IgD-negative memory B cell (primary cell): ENCODE measurements around the gene NISCH. TPM values are rescaled to one million over a fixed set of nuclear protein-coding genes. Genes with fewer than 3 reads are reported as not detected.
"Not testable (repeated sequence)": the region's sequence is repeated elsewhere in the genome, so short reads cannot be mapped to it uniquely, and the experiment has no call there.

Source experiments
- H3K27ac Mint-ChIP-seq, 3 donors: one replicate each; pipeline ENCODE4 v1.8.0; 2020 to 2022; ENCODE audit warnings: mild to moderate bottlenecking in 3 of 3, mixed read lengths in 3 of 3, moderate library complexity in 1 of 3
- H3K27me3 Mint-ChIP-seq: one replicate; pipeline ENCODE4 v1.8.0; 2021; ENCODE audit warnings: mixed read lengths
- H3K36me3 Mint-ChIP-seq: one replicate; pipeline ENCODE4 v1.8.0; 2020; ENCODE audit warnings: mild to moderate bottlenecking, mixed read lengths
- H3K4me1 Mint-ChIP-seq, 3 donors: one replicate each; pipeline ENCODE4 v1.8.0; 2020 to 2022; ENCODE audit warnings: mixed read lengths in 3 of 3, mild to moderate bottlenecking in 1 of 3
- H3K4me3 Mint-ChIP-seq, 4 donors: one replicate each; pipeline ENCODE4 v1.8.0; 2020 to 2022; ENCODE audit warnings: mild to moderate bottlenecking in 4 of 4, mixed read lengths in 4 of 4, moderate library complexity in 3 of 4
- H3K9me3 Mint-ChIP-seq, 3 donors: one replicate each; pipeline ENCODE4 v1.8.0; 2020 to 2021; ENCODE audit warnings: mixed read lengths in 3 of 3, mild to moderate bottlenecking in 1 of 3
- polyA plus RNA-seq: library from polyadenylated mRNA; unstranded; fragments of 300-500 nt; fragmentation: Illumina TruSeq; gene quantifications from one replicate; pipeline ENCODE4 v1.2.3, GENCODE V29; 2021

Gene NISCH
- polyA plus RNA-seq, 1 donor from 2014 or later = 25.2 TPM

DNA sequence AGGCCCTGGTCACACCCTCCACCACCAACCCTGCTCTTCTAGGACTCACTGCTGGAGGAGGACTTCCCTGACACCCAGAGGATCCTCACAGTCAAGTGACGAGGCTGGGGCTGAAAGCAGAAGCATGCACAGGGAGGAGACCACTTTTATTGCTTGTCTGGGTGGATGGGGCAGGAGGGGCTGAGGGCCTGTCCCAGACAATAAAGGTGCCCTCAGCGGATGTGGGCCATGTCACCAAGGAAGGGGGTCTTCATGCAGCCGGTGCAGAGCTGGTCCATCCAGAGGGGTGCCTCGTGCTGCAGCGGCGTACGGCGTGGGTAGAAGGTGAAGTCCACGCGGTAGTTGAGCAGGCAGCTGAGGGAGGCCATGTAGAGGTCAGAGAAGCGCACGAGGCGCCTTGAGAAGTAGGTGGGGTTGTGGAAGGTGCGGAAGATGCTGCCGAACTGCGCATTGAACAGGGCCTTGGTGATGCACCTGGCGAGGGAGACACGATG is 68.9 kb downstream of the NISCH start:
- no peaks in the 10 kb centered on the region for H3K9me3 Mint-ChIP-seq
- no peaks in the 10 kb centered on the region for H3K27me3 Mint-ChIP-seq
- H3K4me3 Mint-ChIP-seq = no peak overlapping the region
- H3K27ac Mint-ChIP-seq = peak overlapping the region in 1 of 3 donors; percentile 60
- peaks cover 2% of the 10 kb centered on the region for H3K36me3 Mint-ChIP-seq
- H3K4me1 Mint-ChIP-seq = no peaks in the 10 kb centered on the region

DNA sequence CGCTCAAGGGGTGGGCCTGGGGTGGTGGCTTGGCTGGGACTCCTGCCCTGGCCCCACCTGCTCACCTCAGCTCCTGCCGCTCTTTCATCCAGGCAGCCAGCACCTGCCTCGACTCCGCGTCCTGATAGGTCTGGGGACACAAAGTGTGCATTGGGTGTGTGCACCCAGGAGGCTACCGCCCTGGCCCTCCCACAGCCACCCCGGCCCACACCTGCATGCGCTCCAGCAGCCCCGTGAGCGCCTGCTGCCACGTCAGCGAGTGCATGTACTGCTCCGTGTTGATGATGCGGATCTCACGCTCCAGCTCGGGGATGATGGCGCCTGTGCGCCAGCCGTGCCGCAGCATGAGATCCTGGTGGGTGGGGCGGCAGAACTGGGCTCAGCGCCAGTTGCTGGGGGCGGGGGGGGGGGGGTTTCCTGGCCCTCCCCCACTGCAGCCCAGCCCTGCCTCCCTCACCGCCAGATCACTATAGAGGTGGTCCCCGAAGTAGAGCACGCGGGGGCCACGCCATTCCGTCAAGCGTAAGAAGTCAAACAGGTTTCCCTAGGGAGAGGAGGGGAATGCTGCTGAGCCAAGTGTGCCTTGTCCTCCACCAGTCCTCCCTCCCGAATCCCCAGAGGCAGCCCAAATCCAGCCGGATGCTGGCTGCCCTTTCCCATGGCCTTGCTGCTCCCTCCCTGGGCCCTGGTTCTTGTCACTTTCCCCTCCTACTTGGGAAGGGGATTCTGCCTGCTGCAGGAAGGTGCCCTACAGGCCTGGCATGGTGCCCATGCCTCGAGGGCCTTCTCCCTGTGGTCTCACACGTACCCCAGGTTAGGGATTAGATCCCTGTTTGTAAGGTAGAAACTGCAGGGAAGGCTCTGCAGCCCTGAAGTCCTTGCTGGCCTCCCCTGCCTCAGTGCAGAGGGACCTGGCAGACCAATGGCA is 69.6 kb downstream of the NISCH start:
- Mint-ChIP-seq H3K36me3 (peaks cover 2% of the 10 kb centered on the region), H3K4me3 (no peak overlapping the region), H3K27ac (peak overlapping the region in 1 of 3 donors; percentile 28)

DNA sequence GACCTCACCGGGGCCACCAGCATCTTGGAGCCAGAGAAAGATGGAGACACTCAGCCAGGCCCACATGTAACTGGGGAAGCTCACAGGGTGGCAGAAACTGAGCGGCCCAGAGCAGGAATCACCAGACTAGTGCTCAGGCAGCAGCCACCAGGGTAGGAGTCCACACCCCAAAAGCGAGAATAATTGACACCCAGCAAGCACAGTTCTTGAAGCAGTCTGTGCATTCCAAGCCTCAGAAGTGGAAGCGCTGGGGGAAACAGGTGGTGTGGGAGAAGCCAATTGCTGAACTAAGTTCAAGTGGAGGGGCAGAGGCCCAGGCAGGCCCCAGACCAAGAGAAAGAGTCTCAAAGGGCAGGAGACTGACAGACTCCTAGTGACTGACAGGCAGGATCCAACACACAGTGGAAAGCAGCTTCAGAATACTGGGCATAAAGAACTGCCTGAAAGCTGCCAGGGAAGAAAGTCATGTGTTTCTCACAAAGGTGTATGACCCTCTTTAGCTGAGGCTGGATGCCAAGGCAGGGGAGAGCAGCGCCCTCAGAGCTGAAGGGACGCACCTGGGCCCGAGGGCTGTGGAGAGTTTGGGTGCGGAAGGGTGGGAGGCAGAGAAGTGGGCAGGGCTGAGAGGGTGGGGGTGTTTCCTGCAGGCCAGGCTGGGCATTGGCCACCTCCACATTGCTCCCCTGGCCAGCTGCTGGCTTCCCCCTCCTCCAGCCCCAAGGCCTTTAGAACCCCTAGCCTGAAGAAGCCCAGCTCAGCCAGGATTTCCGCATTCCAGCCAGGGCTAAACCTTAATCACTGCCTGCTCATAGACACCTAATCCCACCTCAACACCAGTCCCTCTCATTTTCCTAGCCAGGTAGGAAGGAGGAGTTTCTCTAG is 70.5 kb downstream of the NISCH start:
- Mint-ChIP-seq H3K9me3 (no peaks in the 10 kb centered on the region), H3K36me3 (peaks cover 2% of the 10 kb centered on the region), H3K27me3 (no peaks in the 10 kb centered on the region), H3K4me1 (no peaks in the 10 kb centered on the region), H3K27ac (peak overlapping the region in 1 of 3 donors; percentile 28), H3K4me3 (no peak overlapping the region)

More for the DNA sequence above, 69.6 kb downstream of the NISCH start:
- H3K27me3 Mint-ChIP-seq = no peaks in the 10 kb centered on the region
- H3K4me1 Mint-ChIP-seq = no peaks in the 10 kb centered on the region
- no peaks in the 10 kb centered on the region for H3K9me3 Mint-ChIP-seq

DNA sequence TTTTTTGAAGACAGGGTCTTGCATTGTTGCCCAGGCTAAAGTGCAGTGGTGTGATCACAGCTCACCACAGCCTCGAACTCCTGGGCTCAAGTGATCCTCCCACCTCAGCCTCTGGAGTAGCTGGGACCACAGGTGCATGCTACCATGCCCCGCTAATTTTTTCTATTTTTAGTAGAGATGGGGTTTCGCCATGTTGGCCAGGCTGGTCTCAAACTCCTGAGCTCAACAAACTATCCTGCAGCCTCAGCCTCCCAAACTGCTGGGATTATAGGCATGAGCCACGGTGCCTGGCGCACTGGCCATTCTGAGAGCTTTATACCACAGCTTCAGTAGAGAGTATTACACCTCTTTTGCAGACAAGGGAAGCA is 71.3 kb downstream of the NISCH start:
- not testable (repeated sequence) for H3K27me3 Mint-ChIP-seq, H3K36me3 Mint-ChIP-seq, H3K4me1 Mint-ChIP-seq, H3K27ac Mint-ChIP-seq, H3K4me3 Mint-ChIP-seq, H3K9me3 Mint-ChIP-seq

DNA sequence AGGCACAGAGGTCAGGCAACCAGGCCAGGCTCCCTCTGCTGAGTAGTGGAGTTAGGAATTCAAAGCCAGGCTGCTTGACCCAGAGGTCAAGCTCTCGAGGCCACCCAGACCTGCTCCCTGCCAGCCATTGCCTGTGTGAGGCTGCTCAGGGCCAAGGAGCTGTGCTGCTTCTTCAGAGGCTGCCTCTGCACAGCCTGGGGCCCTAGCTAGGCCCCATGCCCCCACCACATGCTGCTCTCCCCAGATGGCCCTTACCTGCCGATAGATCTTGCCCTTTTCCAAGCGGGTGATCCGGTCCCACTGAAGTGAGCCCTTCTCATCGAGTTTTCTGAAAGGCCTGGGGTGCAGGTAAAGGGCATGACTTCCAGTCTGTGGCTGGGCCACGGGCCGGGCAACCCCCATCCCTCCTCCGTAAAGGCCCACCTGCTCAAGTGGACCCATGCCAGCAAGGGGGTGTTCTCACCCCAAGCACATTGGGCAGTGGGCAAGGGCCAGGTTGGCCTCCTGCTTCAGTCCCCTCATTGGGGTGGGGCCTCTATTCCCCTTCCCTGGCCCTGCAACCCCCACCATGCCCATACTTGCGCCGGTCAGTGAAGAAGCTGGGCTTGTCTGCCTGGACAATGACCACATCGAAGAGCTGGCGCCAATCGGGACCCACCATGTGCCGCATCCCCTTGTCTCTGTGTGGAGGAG is 71.8 kb downstream of the NISCH start:
- H3K9me3 Mint-ChIP-seq = no peaks in the 10 kb centered on the region
- peaks cover 2% of the 10 kb centered on the region for H3K36me3 Mint-ChIP-seq
- no peak overlapping the region for H3K27ac Mint-ChIP-seq
- no peak overlapping the region for H3K4me3 Mint-ChIP-seq
- H3K4me1 Mint-ChIP-seq = peaks cover 0 to 1% (median 1%) of the 10 kb centered on the region in 3 donors
- H3K27me3 Mint-ChIP-seq = no peaks in the 10 kb centered on the region

DNA sequence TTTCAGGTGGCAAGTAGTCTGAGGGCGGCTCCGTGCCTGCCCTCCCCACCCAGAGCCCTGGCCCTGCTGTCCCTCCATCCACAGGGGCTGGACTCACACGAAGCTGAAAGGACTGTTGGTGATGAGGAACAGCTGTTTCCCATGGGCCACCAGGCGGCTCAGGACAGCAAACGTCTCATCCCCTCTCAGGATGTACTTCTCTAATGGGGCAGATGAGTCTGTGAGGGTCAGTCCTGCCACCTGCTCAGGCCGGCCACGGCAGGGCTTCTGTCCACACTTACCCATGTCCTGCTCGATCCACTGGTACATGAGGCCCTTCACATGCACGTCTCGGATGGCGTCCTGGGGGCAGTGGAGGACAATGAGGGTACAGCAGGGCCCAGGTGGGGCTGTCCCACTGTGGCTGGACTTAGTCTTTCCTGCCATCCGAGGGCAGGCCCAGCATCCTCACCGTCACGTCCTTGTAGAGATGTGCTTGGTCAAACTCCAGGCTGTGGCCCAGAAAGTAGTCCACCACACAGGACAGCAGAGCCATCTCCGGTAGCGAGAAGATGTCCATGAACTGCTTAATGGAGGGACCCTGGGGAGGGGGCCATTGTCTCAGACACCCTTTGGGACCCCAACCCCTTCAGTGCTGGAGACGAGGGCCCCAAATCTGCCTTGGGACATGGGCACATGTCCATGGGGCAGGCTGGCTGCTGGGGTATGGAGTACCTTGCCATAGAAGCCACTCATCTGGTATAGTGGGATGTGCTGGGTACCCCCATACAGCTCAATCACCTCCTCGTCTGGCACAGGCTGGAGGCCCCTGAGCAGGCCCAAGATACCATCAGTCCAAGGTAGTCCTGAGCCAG is 72.6 kb downstream of the NISCH start:
- H3K4me3 Mint-ChIP-seq = no peak overlapping the region

DNA sequence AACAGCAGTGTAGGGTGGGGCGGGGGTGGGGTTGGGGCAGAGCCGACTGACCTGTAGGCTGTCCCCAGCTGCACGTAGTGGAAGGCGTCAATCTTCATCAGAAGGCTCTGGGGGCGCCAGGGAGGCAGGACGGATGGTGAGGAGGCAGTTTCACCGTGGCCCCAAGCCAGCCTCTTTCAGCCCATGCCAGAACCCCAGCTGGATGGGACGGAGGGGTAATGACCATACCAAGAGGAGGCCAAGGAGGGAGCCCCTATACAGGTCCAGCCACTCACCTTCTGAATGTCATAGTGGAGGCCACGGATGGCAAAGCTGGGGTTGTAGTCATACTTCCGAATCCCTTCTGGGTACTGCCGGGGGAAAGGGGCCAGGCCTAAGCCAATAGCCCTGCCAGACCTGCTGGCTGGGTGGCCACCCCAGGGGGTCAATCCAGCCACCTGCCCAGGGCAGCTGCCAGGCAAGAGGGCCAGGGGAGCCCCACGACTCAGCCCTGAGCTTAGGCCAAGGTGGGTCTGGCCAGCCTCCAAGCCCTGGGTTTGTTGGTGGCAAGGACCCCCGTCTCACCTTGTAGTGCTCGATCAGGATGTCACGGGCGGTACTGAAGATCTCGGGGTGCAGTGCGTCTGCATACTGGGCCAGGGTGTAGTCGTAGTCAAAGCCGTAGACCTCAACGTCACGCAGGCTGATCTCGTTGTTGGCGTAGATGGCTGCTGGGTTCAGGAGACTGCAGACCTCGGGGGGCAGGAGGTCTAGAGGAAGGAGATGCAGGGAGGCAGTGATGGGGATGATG is 73.4 kb downstream of the NISCH start:
- peak overlapping the region in 1 of 3 donors; percentile 45 for H3K27ac Mint-ChIP-seq
- H3K4me3 Mint-ChIP-seq = peak overlapping the region in 1 of 4 donors; percentile 66
- no peaks in the 10 kb centered on the region for H3K9me3 Mint-ChIP-seq
- peaks cover 2% of the 10 kb centered on the region for H3K36me3 Mint-ChIP-seq
- H3K4me1 Mint-ChIP-seq = peaks cover 5 to 6% (median 5%) of the 10 kb centered on the region in 3 donors
- no peaks in the 10 kb centered on the region for H3K27me3 Mint-ChIP-seq

More for the DNA sequence above, 72.6 kb downstream of the NISCH start:
- peak overlapping the region in 1 of 3 donors; percentile 45 for H3K27ac Mint-ChIP-seq
- no peaks in the 10 kb centered on the region for H3K9me3 Mint-ChIP-seq
- H3K4me1 Mint-ChIP-seq = peaks cover 5 to 6% (median 5%) of the 10 kb centered on the region in 3 donors
- H3K36me3 Mint-ChIP-seq = peaks cover 2% of the 10 kb centered on the region
- no peaks in the 10 kb centered on the region for H3K27me3 Mint-ChIP-seq

DNA sequence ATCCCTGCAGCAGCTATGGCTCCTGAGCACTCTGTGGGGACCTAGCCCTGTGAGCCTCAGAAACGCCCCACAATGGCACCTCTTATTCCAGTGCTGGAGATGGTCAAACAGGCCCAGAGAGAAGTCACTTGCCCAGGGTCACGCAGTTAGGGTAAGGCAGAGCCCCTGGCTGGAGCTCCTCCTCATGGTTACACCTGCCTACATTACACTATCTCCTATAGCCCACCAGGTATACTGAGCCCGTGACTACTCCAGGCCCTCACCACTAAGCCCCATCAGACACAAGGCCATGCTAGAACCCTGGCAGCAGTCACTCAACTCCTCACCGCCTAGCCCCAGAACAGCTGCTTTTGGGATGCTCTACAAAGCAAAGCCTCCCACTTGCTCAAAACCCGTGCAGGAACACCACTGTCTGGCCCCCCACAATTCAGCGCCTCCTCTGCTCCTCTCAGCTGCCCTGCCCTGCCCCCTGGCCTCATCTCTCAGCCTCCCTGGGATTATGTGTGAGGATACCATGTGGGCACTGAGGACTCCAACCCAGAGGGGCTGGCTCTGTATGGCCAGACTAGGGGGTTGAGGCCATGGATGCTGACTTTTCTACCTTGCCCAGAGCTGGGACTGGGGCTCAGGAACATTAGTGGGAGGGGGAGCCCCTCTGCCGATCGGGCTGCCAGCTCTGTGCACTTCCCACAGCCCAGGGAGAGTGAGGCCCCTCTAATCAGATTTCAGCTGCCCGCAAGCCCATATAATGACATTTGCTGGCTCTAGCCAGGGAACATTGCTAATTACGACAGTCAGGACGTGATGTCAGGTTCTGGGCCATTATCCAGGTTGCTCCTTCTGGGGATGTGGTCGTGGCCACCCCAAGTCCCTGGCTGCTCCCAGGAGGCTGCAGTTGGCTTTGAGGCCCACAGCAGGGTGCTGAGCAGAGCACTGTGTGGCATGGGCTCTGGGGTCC is 74.3 kb downstream of the NISCH start:
- peak overlapping the region in 1 of 3 donors; percentile 40 for H3K27ac Mint-ChIP-seq
- H3K4me1 Mint-ChIP-seq = peaks cover 5 to 9% (median 7%) of the 10 kb centered on the region in 3 donors
- peak overlapping the region in 1 of 4 donors; percentile 66 for H3K4me3 Mint-ChIP-seq
- no peaks in the 10 kb centered on the region for H3K27me3 Mint-ChIP-seq
- H3K9me3 Mint-ChIP-seq = no peaks in the 10 kb centered on the region
- no peaks in the 10 kb centered on the region for H3K36me3 Mint-ChIP-seq

DNA sequence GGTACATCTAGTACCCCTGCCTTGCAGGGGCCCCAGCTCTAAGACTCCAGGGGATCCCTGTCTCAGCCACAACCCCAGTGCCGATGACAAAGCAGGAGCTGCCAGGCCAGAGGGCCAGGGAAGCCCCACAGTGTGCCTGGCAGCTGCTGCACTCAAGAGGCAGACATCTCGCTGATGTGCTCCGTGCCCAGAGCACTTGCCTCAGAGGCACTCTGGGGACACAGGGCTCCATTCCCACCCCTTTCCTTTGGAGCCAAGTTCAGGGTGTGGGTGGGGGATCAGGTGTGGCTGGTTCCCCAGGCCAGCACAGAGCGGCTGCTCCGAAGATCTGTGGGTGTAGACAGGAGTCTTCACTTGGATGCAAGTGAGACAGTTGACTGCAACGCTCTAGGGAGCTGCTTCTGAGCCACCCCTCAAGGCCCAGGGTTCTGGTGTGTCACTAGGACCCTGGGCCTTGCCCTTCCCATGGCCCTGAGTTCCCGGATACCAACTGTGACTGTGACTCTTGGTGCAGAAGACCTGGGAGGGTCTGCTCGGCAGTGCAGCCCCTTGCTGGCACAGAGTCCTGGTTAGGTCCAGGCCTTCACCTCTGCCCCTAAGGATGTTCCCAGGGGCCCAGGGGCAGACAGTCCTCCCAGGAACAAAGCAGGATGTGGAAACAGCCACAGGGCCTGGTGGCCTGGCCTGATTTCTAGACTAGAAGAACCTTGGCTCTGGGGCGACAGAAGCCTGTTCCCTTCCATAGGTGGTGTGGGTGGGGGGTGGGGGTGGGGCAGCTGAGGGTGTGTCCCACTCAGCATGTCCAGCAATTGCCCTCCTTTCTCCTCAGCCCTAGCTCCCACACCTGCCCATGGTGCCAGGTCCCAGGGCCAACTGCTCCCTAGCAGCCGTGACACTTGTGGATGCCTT is 75.8 kb downstream of the NISCH start:
- H3K4me1 Mint-ChIP-seq = peaks cover 9 to 15% (median 12%) of the 10 kb centered on the region in 3 donors
- H3K27me3 Mint-ChIP-seq = no peaks in the 10 kb centered on the region
- no peaks in the 10 kb centered on the region for H3K36me3 Mint-ChIP-seq
- no peaks in the 10 kb centered on the region for H3K9me3 Mint-ChIP-seq
- H3K27ac Mint-ChIP-seq = peak overlapping the region in 1 of 3 donors; percentile 92
- H3K4me3 Mint-ChIP-seq = peak overlapping the region in 1 of 4 donors; percentile 79

DNA sequence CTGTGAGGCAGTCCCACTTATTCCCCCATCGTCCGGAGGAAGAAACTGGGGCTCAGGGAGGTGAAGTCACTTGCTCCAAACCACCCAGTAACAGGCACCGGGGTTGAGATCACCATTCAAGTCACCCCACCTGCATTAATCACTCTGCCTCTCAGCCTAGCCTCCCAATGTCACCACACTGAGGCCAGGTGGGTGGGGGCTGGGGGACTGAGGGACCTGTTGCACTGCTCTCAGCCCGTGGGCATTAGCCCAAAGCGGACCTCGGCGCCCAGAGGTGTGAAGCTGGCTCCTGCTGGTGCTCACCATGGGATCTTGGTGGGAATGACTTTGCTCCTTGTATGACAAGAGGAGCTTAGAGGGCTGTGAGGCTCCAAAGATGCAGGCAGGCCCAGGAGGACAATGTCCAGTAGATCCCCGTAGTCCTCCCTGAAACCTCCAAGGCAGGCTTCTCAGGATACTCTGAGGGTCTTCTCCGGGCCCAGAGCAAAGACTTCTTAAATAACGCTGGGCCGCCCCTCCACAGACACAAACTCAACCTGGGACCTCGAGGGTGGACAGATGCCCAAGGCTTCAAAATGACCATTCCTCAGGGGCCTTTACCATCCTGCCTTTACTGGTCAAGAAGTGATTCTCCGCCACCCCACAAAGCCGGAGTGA is 76.6 kb downstream of the NISCH start:
- peak overlapping the region; percentile 60 to 92 (median 76) for H3K4me3 Mint-ChIP-seq
- no peaks in the 10 kb centered on the region for H3K27me3 Mint-ChIP-seq
- H3K36me3 Mint-ChIP-seq = no peaks in the 10 kb centered on the region
- peak overlapping the region in 1 of 3 donors; percentile 92 for H3K27ac Mint-ChIP-seq
- H3K9me3 Mint-ChIP-seq = no peaks in the 10 kb centered on the region
- peaks cover 13 to 21% (median 13%) of the 10 kb centered on the region in 3 donors for H3K4me1 Mint-ChIP-seq

DNA sequence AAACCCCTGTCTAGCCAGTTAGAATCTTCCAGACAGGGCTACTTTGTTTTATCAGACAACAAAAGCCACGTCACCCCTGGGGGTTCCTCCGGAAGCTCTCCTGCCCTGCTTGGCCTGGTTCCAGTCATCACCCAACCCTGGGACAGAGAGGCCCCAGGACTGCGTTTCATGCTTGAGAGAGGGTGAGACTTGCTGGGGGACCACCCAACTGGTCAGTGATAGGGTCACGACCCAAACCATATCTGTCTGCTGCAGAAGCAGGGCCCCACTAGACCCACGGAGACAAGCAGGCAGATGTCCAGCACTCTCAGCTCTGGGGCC is 77.1 kb downstream of the NISCH start:
- H3K36me3 Mint-ChIP-seq = peaks cover under 1% of the 10 kb centered on the region

More for the DNA sequence above, 77.1 kb downstream of the NISCH start:
- no peaks in the 10 kb centered on the region for H3K27me3 Mint-ChIP-seq
- peak overlapping the region; percentile 74 to 92 (median 84) for H3K4me3 Mint-ChIP-seq
- H3K27ac Mint-ChIP-seq = peak overlapping the region in 2 of 3 donors; percentile 43 to 92
- H3K9me3 Mint-ChIP-seq = no peaks in the 10 kb centered on the region
- peaks cover 16 to 23% (median 17%) of the 10 kb centered on the region in 3 donors for H3K4me1 Mint-ChIP-seq
